Inflammatory macrophage (primary cell): ENCODE measurements around the gene CD59.

Experiments used
- DNase-seq, 2 donors: peaks; one replicate each; pipeline ENCODE4 v3.0.0-alpha.2; 2020 to 2022
- total RNA-seq, 18 experiments: gene quantifications; one replicate each; lab custom pipeline; 2026; ENCODE audit warnings: mixed read lengths in 6 of 18, inconsistent platforms in 2 of 18; lab: John Stamatoyannopoulos, UW

CD59 gene
- total RNA-seq = 124 to 325 (median 192) reads per million in 18 experiments

- peak; percentile 71 to 78 for DNase-seq
These were observed at the start of gene CD59 for GRCh38 chr11:33736148-33736812. Gene CD59 (minus strand): TSS chr11:33736423. CDS start chr11:33722445, 13,978 bp downstream.

GRCh38 chr11:33785609-33786008 lies 49.4 kb upstream of the CD59 start:
- no peak for DNase-seq

GRCh38 chr11:33779849-33780528 lies 43.8 kb upstream of the CD59 start:
- no peak for DNase-seq

GRCh38 chr11:33778675-33779074 lies 42.5 kb upstream of the CD59 start:
- DNase-seq = no peak

GRCh38 chr11:33777906-33778305 lies 41.7 kb upstream of the CD59 start:
- no peak for DNase-seq

GRCh38 chr11:33775832-33776470 lies 39.7 kb upstream of the CD59 start:
- DNase-seq = no peak

- DNase-seq = no peak
These were observed 39.2 kb upstream of the CD59 start for GRCh38 chr11:33775467-33775807.

- DNase-seq = no peak
These were observed 38.7 kb upstream of the CD59 start for GRCh38 chr11:33774736-33775466.

GRCh38 chr11:33773987-33774735 lies 37.9 kb upstream of the CD59 start, which contains the start of gene FBXO3:
Gene FBXO3 (minus strand): TSS chr11:33774520. CDS start chr11:33774497, 23 bp downstream.
- DNase-seq = peak; percentile 51 to 75

GRCh38 chr11:33773404-33773986 lies 37.3 kb upstream of the CD59 start:
- peak in 1 of 2 donors; percentile 2 for DNase-seq

GRCh38 chr11:33772870-33773269 lies 36.6 kb upstream of the CD59 start:
- no peak for DNase-seq

GRCh38 chr11:33772300-33772699 lies 36.1 kb upstream of the CD59 start:
- DNase-seq = no peak

- DNase-seq = no peak
These were observed 34.0 kb upstream of the CD59 start for GRCh38 chr11:33770236-33770635.

- DNase-seq = no peak
These were observed 33.3 kb upstream of the CD59 start for GRCh38 chr11:33769542-33769941.

- no peak for DNase-seq
These were observed 31.4 kb upstream of the CD59 start for GRCh38 chr11:33767624-33768023.

- DNase-seq = no peak
These were observed 29.9 kb upstream of the CD59 start for GRCh38 chr11:33766085-33766484.

- DNase-seq = no peak
These were observed 25.2 kb upstream of the CD59 start for GRCh38 chr11:33761471-33761870.

GRCh38 chr11:33753304-33753967 lies 17.2 kb upstream of the CD59 start:
- no peak for DNase-seq

- DNase-seq = no peak
These were observed 15.7 kb upstream of the CD59 start for GRCh38 chr11:33751878-33752277.

- DNase-seq = no peak
These were observed 11.8 kb upstream of the CD59 start for GRCh38 chr11:33747979-33748378.

- DNase-seq = no peak
These were observed 7.1 kb upstream of the CD59 start for GRCh38 chr11:33743291-33743690.
